Endothelial cell of umbilical vein (primary cell): ENCODE data around the gene FSIP1.

ENCODE experiments used
- CTCF ChIP-seq, 2 donors: IDR thresholded peaks; 1 replicate in 1 of 2; 2 replicates in 1 of 2; pipeline ENCODE4 v1.5.1; 2011; ENCODE audit warnings: low read length in 2 of 2, mild to moderate bottlenecking in 2 of 2, moderate library complexity in 2 of 2, control low read depth in 1 of 2, inconsistent platforms in 1 of 2, low read depth in 1 of 2; ENCODE audit not compliant: insufficient read depth in 1 of 2; ENCODE audit errors: extremely low read depth in 1 of 2
- EZH2 ChIP-seq: IDR thresholded peaks from 2 replicates; pipeline ENCODE4 v1.6.1; 2012; ENCODE audit warnings: borderline replicate concordance, low read depth, mild to moderate bottlenecking, moderate library complexity, low read length, inconsistent platforms; ENCODE audit not compliant: severe bottlenecking
- FOS ChIP-seq: IDR thresholded peaks from 2 replicates; pipeline ENCODE4 v1.6.1; 2011; ENCODE audit warnings: mild to moderate bottlenecking, low read length, moderate library complexity, borderline replicate concordance; ENCODE audit not compliant: insufficient read depth
- GATA2 ChIP-seq: IDR thresholded peaks from 2 replicates; pipeline ENCODE4 v1.7.0; 2011; ENCODE audit warnings: low read depth, mild to moderate bottlenecking, moderate library complexity, mixed read lengths, low read length; ENCODE audit not compliant: insufficient read length, insufficient read depth
- JUN ChIP-seq: IDR thresholded peaks from 2 replicates; pipeline ENCODE4 v1.6.1; 2011; ENCODE audit warnings: borderline replicate concordance, low read depth; ENCODE audit not compliant: insufficient read length, insufficient read depth
- MAX ChIP-seq: IDR thresholded peaks from 2 replicates; pipeline ENCODE4 v1.6.1; 2011; ENCODE audit not compliant: insufficient read depth, insufficient read length
- MYC ChIP-seq: IDR thresholded peaks from one replicate; pipeline ENCODE4 v1.6.1; 2011; ENCODE audit warnings: mild to moderate bottlenecking, low read depth, low read length
- POLR2A ChIP-seq: IDR thresholded peaks from 2 replicates; pipeline ENCODE4 v1.6.1; 2012; ENCODE audit warnings: low read depth, mild to moderate bottlenecking, control low read depth, low read length
- POLR2AphosphoS5 ChIP-seq: IDR thresholded peaks from 2 replicates; pipeline ENCODE4 v1.6.1; 2012; ENCODE audit warnings: low read depth, mild to moderate bottlenecking, control low read depth, low read length, moderate library complexity; ENCODE audit not compliant: insufficient read depth

GRCh38 chr15:39613271-39613670, 169.4 kb downstream of the FSIP1 start:
- TF ChIP-seq POLR2AphosphoS5 (no peak), CTCF (IDR thresholded peaks at IDR 0.05; ENCODE audit: extremely low read depth in 1 of 2, insufficient read depth in 1 of 2, low read depth in 1 of 2, low read length in 2 of 2) (no peak), POLR2A (no peak), MAX (no peak), EZH2 (no peak), JUN (no peak), GATA2 (no peak), MYC (no peak), FOS (no peak)
